CD4-positive, CD25-positive, alpha-beta regulatory T cell (primary cell): ENCODE data around the gene CACNA2D1. TPM values are rescaled to one million over a fixed set of nuclear protein-coding genes. Genes with fewer than 3 reads are reported as not detected.

Experiments
- ATAC-seq, 2 donors: fragments of 150-1000 bp; cut with Tn5 transposase; one replicate each; pipeline ENCODE4 v1.10.0; 2021; ENCODE audit warnings: low read depth in 2 of 2, moderate number of reproducible peaks in 2 of 2, moderate library complexity in 1 of 2
- DNase-seq, 3 donors: peaks; one replicate each; pipeline versions ENCODE4 v3.0.0 to v3.0.0-alpha.2; 2012 to 2022; ENCODE audit warnings: mixed read lengths in 1 of 3
- H3K27ac ChIP-seq: one replicate; pipeline ENCODE4 v1.7.0; 2013; ENCODE audit warnings: mild to moderate bottlenecking, low read length; ENCODE audit not compliant: insufficient read depth, poor library complexity, severe bottlenecking
- H3K27me3 ChIP-seq: one replicate; pipeline ENCODE4 v1.7.0; 2013; ENCODE audit warnings: low read length; ENCODE audit not compliant: control insufficient read depth, insufficient read depth
- H3K36me3 ChIP-seq: one replicate; pipeline ENCODE4 v1.7.0; 2013; ENCODE audit warnings: mild to moderate bottlenecking, low read length, moderate library complexity; ENCODE audit not compliant: control insufficient read depth, insufficient read depth
- H3K4me1 ChIP-seq: 2 replicates; pipeline ENCODE4 v1.7.0; 2013; ENCODE audit warnings: mild to moderate bottlenecking, low read length; ENCODE audit not compliant: insufficient read depth, control insufficient read depth, poor library complexity, severe bottlenecking
- H3K4me3 ChIP-seq: one replicate; pipeline ENCODE4 v1.7.0; 2013; ENCODE audit warnings: low read depth, mild to moderate bottlenecking, low read length, moderate library complexity
- H3K9me3 ChIP-seq, 2 experiments: 1 replicate in 1 of 2; 2 replicates in 1 of 2; pipeline ENCODE4 v1.7.0; 2013; ENCODE audit warnings: low read length in 2 of 2, mild to moderate bottlenecking in 1 of 2, moderate library complexity in 1 of 2; ENCODE audit not compliant: control insufficient read depth in 2 of 2
- H3K27ac Mint-ChIP-seq, 3 donors: one replicate each; pipeline ENCODE4 v1.8.0; 2020 to 2022; ENCODE audit warnings: mild to moderate bottlenecking in 3 of 3, mixed read lengths in 3 of 3, moderate library complexity in 2 of 3
- H3K27me3 Mint-ChIP-seq: one replicate; pipeline ENCODE4 v1.8.0; 2022; ENCODE audit warnings: mild to moderate bottlenecking, mixed read lengths
- H3K36me3 Mint-ChIP-seq: one replicate; pipeline ENCODE4 v1.8.0; 2020; ENCODE audit warnings: mixed read lengths
- H3K4me1 Mint-ChIP-seq, 4 donors: one replicate each; pipeline ENCODE4 v1.8.0; 2020 to 2022; ENCODE audit warnings: mixed read lengths in 4 of 4, mild to moderate bottlenecking in 1 of 4
- H3K4me3 Mint-ChIP-seq, 4 donors: one replicate each; pipeline ENCODE4 v1.8.0; 2020 to 2022; ENCODE audit warnings: mild to moderate bottlenecking in 4 of 4, mixed read lengths in 4 of 4, moderate library complexity in 3 of 4
- H3K9me3 Mint-ChIP-seq, 7 donors: one replicate each; pipeline ENCODE4 v1.8.0; 2020 to 2022; ENCODE audit warnings: mixed read lengths in 7 of 7, mild to moderate bottlenecking in 3 of 7, moderate library complexity in 2 of 7
- polyA plus RNA-seq, 4 donors: library from polyadenylated mRNA; unstranded; fragments of 300-500 nt; fragmentation: Illumina TruSeq; gene quantifications; one replicate each; pipeline ENCODE4 v1.2.3, GENCODE V29; 2021
- total RNA-seq: library from RNA; stranded (reverse); gene quantifications from one replicate; pipeline ENCODE4 v1.2.3, GENCODE V29; 2022

The CACNA2D1 gene
- total and polyA plus RNA-seq, 5 donors from 2014 or later: not detected

- peaks cover 2% of the 10 kb centered on the region for H3K36me3 Mint-ChIP-seq
- H3K9me3 Mint-ChIP-seq: peaks cover 0 to 26% (median 3%) of the 10 kb centered on the region in 7 donors
- no peaks in the 10 kb centered on the region for H3K27me3 ChIP-seq
- no peak overlapping the region for H3K4me3 ChIP-seq
- H3K4me1 ChIP-seq: no peaks in the 10 kb centered on the region
- H3K27me3 Mint-ChIP-seq: no peaks in the 10 kb centered on the region
- ATAC-seq (no peak), DNase-seq (no peak)
- no peak overlapping the region for H3K27ac ChIP-seq
- H3K4me3 Mint-ChIP-seq: no peak overlapping the region
- no peaks in the 10 kb centered on the region for H3K4me1 Mint-ChIP-seq
- H3K9me3 ChIP-seq: peaks cover 0 to 5% of the 10 kb centered on the region in 2 experiments
- no peak overlapping the region for H3K27ac Mint-ChIP-seq
- no peaks in the 10 kb centered on the region for H3K36me3 ChIP-seq
Measured at GRCh38 chr7:82416402-82416801, 27.2 kb downstream of the CACNA2D1 start.

- ATAC-seq (no peak), DNase-seq (no peak)
- peaks cover 0 to 24% (median 3%) of the 10 kb centered on the region in 7 donors for H3K9me3 Mint-ChIP-seq
- no peaks in the 10 kb centered on the region for H3K27me3 Mint-ChIP-seq
- Histone ChIP-seq H3K36me3 (no peaks in the 10 kb centered on the region), H3K27ac (no peak overlapping the region), H3K9me3 (peaks cover 0 to 5% of the 10 kb centered on the region in 2 experiments), H3K4me3 (no peak overlapping the region), H3K27me3 (no peaks in the 10 kb centered on the region), H3K4me1 (no peaks in the 10 kb centered on the region)
- no peak overlapping the region for H3K27ac Mint-ChIP-seq
- H3K4me3 Mint-ChIP-seq: no peak overlapping the region
- H3K36me3 Mint-ChIP-seq: peaks cover 2% of the 10 kb centered on the region
- H3K4me1 Mint-ChIP-seq: no peaks in the 10 kb centered on the region
Measured at GRCh38 chr7:82414389-82414788, 29.2 kb downstream of the CACNA2D1 start.

- Mint-ChIP-seq H3K4me1 (no peaks in the 10 kb centered on the region), H3K27ac (no peak overlapping the region), H3K4me3 (no peak overlapping the region), H3K27me3 (no peaks in the 10 kb centered on the region), H3K9me3 (peaks cover 0 to 24% (median 2%) of the 10 kb centered on the region in 7 donors), H3K36me3 (peaks cover 2% of the 10 kb centered on the region)
- Histone ChIP-seq H3K9me3 (peaks cover 0 to 5% of the 10 kb centered on the region in 2 experiments), H3K4me1 (no peaks in the 10 kb centered on the region), H3K27ac (no peak overlapping the region), H3K4me3 (no peak overlapping the region), H3K27me3 (no peaks in the 10 kb centered on the region), H3K36me3 (no peaks in the 10 kb centered on the region)
- ATAC-seq: no peak
- DNase-seq: no peak
Measured at GRCh38 chr7:82413237-82413636, 30.3 kb downstream of the CACNA2D1 start.

- H3K9me3 ChIP-seq: peaks cover 0 to 5% of the 10 kb centered on the region in 2 experiments
- H3K36me3 ChIP-seq: no peaks in the 10 kb centered on the region
- H3K27ac Mint-ChIP-seq: no peak overlapping the region
- H3K4me3 Mint-ChIP-seq: no peak overlapping the region
- H3K27ac ChIP-seq: no peak overlapping the region
- H3K36me3 Mint-ChIP-seq: no peaks in the 10 kb centered on the region
- no peaks in the 10 kb centered on the region for H3K4me1 ChIP-seq
- ATAC-seq (no peak), DNase-seq (no peak)
- no peaks in the 10 kb centered on the region for H3K4me1 Mint-ChIP-seq
- no peaks in the 10 kb centered on the region for H3K27me3 Mint-ChIP-seq
- H3K9me3 Mint-ChIP-seq: peaks cover 0 to 23% (median under 1%) of the 10 kb centered on the region in 7 donors
- H3K4me3 ChIP-seq: no peak overlapping the region
- H3K27me3 ChIP-seq: no peaks in the 10 kb centered on the region
Measured at GRCh38 chr7:82411732-82412131, 31.8 kb downstream of the CACNA2D1 start.

- no peaks in the 10 kb centered on the region for H3K27me3 ChIP-seq
- Mint-ChIP-seq H3K9me3 (peaks cover 0 to 25% (median 5%) of the 10 kb centered on the region in 7 donors), H3K27ac (no peak overlapping the region), H3K4me1 (no peaks in the 10 kb centered on the region), H3K4me3 (no peak overlapping the region), H3K36me3 (no peaks in the 10 kb centered on the region), H3K27me3 (no peaks in the 10 kb centered on the region)
- H3K4me3 ChIP-seq: no peak overlapping the region
- H3K4me1 ChIP-seq: no peaks in the 10 kb centered on the region
- ATAC-seq (no peak), DNase-seq (no peak)
- H3K36me3 ChIP-seq: no peaks in the 10 kb centered on the region
- no peaks in the 10 kb centered on the region for H3K9me3 ChIP-seq
- H3K27ac ChIP-seq: no peak overlapping the region
Measured at GRCh38 chr7:82410461-82410860, 33.1 kb downstream of the CACNA2D1 start.

GRCh38 chr7:82406937-82407336 is 36.6 kb downstream of the CACNA2D1 start:
- H3K27me3 ChIP-seq: no peaks in the 10 kb centered on the region
- DNase-seq (no peak), ATAC-seq (no peak)
- Mint-ChIP-seq H3K9me3 (peaks cover 0 to 28% (median 5%) of the 10 kb centered on the region in 7 donors), H3K4me3 (no peak overlapping the region), H3K27ac (no peak overlapping the region), H3K4me1 (no peaks in the 10 kb centered on the region), H3K27me3 (no peaks in the 10 kb centered on the region), H3K36me3 (no peaks in the 10 kb centered on the region)
- no peak overlapping the region for H3K27ac ChIP-seq
- H3K9me3 ChIP-seq: no peaks in the 10 kb centered on the region
- H3K4me1 ChIP-seq: no peaks in the 10 kb centered on the region
- no peak overlapping the region for H3K4me3 ChIP-seq
- no peaks in the 10 kb centered on the region for H3K36me3 ChIP-seq

GRCh38 chr7:82405301-82405700 is 38.3 kb downstream of the CACNA2D1 start:
- Histone ChIP-seq H3K27me3 (no peaks in the 10 kb centered on the region), H3K4me3 (no peak overlapping the region), H3K4me1 (no peaks in the 10 kb centered on the region), H3K36me3 (no peaks in the 10 kb centered on the region), H3K27ac (no peak overlapping the region), H3K9me3 (no peaks in the 10 kb centered on the region)
- no peak overlapping the region for H3K4me3 Mint-ChIP-seq
- no peak for ATAC-seq
- peaks cover 0 to 26% (median 5%) of the 10 kb centered on the region in 7 donors for H3K9me3 Mint-ChIP-seq
- H3K4me1 Mint-ChIP-seq: no peaks in the 10 kb centered on the region
- no peaks in the 10 kb centered on the region for H3K36me3 Mint-ChIP-seq
- no peak overlapping the region for H3K27ac Mint-ChIP-seq
- no peaks in the 10 kb centered on the region for H3K27me3 Mint-ChIP-seq
- DNase-seq: no peak

GRCh38 chr7:82404652-82405051 is 38.9 kb downstream of the CACNA2D1 start:
- Mint-ChIP-seq H3K9me3 (peaks cover 0 to 24% (median 6%) of the 10 kb centered on the region in 7 donors), H3K4me1 (no peaks in the 10 kb centered on the region), H3K27me3 (no peaks in the 10 kb centered on the region), H3K36me3 (no peaks in the 10 kb centered on the region), H3K27ac (no peak overlapping the region), H3K4me3 (no peak overlapping the region)
- Histone ChIP-seq H3K4me3 (no peak overlapping the region), H3K4me1 (no peaks in the 10 kb centered on the region), H3K27me3 (no peaks in the 10 kb centered on the region), H3K9me3 (no peaks in the 10 kb centered on the region), H3K36me3 (no peaks in the 10 kb centered on the region), H3K27ac (no peak overlapping the region)
- no peak for DNase-seq
- no peak for ATAC-seq
